Raji (cell line): ENCODE results near the gene KRTAP2-4.
"Not testable (repeated sequence)": the region's sequence is repeated elsewhere in the genome, so short reads cannot be mapped to it uniquely, and the experiment has no call there.

Experiments
- POLR2A ChIP-seq: IDR thresholded peaks from 2 replicates; pipeline ENCODE4 v1.6.1; 2011; ENCODE audit warnings: low read depth, low read length, control low read depth; ENCODE audit not compliant: insufficient read depth

The KRTAP2-4 gene, protein sequence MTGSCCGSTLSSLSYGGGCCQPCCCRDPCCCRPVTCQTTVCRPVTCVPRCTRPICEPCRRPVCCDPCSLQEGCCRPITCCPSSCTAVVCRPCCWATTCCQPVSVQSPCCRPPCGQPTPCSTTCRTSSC

DNA sequence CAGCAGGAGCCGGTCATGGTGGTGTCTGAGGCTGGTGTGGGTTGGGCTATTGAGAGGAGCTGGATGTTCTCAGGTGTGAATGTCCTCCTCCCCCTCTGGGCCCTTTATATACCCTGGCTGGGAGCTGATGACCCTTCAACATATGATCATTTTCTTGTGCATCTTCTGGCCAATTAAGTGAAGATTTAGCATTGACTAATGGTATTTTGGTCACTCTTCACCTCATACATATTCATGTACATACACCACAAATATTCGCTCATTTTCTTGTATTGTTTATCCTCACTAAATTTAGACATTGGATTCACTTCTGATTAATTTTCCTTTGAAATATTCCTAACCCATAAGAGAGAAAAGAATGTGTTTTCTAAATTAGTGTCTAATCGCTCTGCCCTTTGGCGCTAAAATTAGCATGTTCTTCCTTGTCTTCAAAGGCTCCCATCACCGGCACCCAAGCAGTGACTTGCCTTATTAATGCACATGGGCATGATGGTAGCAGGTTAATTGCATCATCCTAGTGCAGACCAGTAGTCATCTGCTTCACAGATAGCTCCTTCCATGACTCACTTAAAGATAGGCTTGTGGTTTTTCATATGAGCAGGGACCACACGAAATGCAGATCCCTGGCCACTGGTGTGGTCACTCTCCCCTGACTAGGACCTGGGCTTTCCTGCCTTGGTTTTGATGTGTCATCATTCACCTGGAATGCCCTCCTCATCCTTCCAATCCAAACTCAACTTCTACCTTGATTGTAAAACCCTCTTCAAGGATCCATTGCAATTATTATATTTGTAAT is at the start of gene KRTAP2-4:
TSS of gene KRTAP2-4 (minus strand) at position 51 of the 796 bp plus-strand sequence. CDS start at position 17, 34 bp downstream.
- no peak for TF ChIP-seq POLR2A

DNA sequence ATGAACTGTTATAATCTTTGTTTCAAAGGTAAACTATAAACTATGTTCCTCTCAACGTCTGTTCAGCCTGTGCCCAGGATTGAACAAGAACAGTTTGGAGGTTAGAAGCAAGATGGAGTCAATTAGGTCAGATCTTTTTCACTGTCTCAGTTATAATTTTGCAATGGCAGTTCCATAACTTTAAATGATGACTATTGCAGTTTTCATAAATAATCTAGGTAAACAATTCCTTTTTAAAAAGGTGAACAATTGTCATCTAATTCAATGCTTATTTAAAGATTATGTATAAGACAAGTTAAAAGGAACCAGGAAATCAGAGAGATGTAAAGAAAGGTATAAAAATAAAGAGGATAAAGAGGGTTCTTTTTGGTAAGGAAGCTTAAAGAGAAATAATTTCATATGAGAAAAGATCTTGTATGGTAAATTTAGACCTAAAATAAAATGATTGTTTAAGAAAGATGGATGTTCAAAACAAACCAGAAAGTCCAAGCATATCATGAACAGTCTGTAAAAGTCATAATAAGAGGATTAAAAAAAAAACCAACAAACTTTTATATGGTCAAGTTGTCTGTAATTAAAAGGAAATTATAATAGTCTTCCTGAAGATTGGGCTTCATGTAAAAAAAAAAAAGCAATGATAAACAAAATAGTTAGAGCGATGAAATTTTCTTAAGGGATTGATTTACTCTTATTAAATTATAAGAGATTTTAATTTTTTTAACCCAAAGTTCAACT is 45.6 kb upstream of the KRTAP2-4 start:
- TF ChIP-seq POLR2A: no peak

DNA sequence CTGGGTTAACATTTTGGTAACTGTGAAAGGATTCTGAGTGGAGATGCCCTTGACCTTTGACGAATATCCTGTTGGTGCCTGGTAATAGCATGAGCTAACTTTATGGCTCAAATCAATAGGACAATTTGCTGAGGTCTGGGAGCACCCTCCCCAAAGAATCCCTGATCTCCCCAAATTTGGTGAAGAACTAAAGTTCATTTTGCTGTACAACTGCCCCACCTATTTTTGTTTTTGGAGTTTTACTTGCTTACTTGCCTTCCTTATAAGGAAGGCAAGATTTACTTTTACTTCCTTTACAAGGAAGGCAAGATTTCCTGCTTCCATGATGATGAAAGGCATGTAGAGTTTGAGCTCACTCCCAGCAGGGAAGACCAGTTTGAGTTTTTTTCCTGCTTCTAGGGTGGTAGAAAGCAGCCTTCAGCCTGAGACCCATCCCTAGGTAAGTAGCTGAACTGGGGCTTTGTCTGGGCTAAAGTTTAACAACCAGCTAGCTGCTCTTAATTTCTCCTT is 42.3 kb upstream of the KRTAP2-4 start:
- no peak for TF ChIP-seq POLR2A

DNA sequence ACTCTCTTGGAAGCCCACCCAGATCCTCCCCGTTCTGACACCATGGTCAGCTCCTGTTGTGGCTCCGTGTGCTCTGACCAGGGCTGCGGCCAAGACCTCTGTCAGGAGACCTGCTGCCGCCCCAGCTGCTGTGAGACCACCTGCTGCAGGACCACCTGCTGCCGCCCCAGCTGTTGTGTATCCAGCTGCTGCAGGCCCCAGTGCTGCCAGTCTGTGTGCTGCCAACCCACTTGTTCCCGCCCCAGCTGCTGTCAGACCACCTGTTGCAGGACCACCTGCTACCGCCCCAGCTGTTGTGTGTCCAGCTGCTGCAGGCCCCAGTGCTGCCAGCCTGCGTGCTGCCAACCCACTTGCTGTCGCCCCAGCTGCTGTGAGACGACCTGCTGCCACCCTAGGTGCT is 39.7 kb upstream of the KRTAP2-4 start, which contains the start of gene KRTAP4-9:
TSS of gene KRTAP4-9 (plus strand) at position 43 of the 400 bp plus-strand sequence. CDS start at position 43, 0 bp downstream.
- TF ChIP-seq POLR2A: not testable (repeated sequence)

DNA sequence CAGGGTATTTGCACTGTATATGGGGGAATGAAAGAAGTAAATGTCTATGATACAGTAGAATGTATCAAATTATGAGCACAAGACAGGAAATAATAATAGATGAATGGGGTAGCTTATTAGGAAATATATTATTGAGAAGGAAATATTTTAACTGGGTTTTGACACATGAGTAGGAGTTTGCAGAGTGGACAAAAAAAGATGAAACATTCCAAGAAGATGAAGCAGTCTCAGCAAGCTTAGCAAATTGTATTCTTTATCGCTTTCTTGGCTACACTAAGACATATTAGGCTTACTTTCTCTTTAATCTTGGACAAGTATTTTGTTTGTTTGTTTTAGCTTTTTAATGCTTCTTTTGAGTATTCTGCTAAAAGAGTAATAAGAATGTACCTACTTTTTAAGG is 38.2 kb upstream of the KRTAP2-4 start:
- TF ChIP-seq POLR2A: no peak

DNA sequence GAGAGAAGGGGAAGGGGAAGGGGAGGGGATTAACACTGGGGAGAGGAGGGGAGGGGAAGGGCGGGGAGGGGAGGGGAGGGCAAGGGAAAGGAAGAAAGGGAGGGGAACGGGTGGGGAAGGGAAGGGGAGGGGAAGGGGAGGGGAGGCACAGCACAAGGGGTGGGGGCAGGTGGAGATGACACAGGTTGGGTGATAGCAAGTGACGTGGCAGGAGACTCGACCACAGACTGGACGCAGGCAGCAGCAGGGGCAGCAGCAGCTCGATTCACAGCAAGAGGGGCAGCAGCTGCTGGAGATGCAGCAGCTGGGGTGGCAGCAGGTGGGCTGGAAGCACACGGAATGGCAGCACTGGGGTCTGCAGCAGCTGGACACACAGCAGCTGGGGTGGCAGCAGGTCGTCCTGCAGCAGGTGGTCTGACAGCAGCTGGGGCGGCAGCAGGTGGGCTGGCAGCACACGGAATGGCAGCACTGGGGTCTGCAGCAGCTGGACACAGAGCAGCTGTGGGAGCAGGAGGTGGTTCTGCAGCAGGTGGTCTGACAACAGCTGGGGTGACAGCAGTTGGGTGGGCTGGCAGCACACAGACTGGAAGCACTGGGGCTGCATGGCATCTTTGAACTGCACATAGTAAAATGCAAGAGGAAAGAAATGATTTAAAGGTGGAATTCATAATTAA is 36.0 kb upstream of the KRTAP2-4 start, which contains the start of gene KRTAP4-16:
TSS of gene KRTAP4-16 (minus strand) at position 624 of the 674 bp plus-strand sequence. CDS start at position 624, 0 bp downstream.
- no peak for TF ChIP-seq POLR2A

DNA sequence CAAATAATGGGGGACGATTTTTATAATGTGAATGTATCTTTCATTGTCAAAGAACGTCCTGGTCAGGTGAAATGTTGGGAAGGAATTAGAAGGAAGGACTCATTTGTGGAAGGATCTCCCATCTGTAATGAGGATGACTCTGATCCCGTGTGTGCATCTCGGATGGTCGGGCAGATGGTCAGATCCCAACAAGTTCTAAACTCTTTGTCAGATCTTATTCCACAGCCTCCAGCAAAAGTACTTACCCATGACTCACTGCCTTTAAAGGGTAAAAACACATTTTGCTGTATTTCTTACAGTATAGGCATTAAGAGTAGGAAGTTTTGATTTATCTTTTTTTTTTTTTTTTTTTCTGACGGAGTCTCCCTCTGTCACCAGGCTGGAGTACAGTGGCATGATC is 32.8 kb upstream of the KRTAP2-4 start:
- no peak for TF ChIP-seq POLR2A

DNA sequence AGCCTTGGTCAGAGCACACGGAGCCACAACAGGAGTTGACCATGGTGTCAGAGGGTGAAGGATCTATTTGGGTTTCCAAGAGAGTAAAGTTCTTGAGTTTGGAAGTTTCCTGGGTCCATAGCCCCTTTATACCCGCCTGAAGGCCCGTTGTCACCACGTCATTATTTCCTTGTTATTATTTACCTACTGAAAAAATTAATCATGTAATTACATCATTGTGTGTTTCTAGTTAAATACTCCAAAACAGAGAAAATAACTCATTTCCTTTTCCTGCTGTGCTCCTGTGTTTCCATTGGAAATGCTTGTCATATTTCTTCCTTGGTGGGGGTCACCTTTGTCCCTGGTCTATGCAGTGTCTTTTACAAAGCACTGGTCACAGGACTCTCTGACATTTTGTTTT is 32.4 kb upstream of the KRTAP2-4 start, which contains the start of gene KRTAP4-8:
TSS of gene KRTAP4-8 (minus strand) at position 101 of the 400 bp plus-strand sequence. CDS start at position 43, 58 bp downstream.
- TF ChIP-seq POLR2A: no peak

DNA sequence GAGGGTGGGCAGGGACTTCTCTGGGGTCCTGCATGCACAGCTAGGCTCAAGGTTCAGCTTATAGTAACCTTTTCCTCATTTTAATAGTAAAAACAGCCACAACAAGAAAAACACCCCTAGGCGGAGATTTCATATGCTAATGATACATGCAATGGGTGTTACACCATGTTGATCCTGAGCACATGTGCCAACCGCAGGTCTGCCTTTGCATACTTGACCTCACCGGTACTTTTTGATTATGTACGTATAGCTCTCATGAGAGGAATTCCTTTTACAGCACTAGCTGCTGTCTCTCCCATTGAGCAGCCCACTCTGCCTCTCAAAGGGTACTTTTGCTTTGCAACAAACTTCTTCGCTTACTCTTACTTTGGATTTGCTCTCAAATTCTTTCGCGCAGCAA is 30.4 kb upstream of the KRTAP2-4 start:
- no peak for TF ChIP-seq POLR2A

DNA sequence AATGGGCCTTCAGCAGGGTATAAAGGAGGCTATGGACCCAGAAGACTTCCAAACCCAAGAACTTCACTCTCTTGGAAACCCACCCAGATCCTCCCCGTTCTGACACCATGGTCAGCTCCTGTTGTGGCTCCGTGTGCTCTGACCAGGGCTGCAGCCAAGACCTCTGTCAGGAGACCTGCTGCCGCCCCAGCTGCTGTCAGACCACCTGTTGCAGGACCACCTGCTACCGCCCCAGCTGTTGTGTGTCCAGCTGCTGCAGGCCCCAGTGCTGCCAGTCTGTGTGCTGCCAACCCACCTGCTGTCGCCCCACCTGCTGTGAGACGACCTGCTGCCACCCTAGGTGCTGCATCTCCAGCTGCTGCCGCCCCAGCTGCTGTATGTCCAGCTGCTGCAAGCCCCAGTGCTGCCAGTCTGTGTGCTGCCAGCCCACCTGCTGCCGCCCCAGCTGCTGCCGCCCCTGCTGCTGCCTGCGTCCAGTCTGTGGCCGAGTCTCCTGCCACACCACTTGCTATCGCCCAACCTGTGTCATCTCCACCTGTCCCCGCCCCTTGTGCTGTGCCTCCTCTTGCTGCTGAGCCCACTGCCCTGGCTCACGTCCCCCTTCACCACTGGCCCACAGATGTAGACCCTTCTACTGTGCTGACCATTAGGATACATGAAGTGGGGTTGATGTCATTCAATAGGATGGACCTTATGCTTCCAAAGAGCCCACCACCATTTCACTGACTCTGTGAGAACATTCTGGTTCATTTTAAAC is 18.6 kb upstream of the KRTAP2-4 start, which contains the start of gene KRTAP4-7:
TSS of gene KRTAP4-7 (plus strand) at position 51 of the 757 bp plus-strand sequence. CDS start at position 108, 57 bp downstream.
- not testable (repeated sequence) for TF ChIP-seq POLR2A

DNA sequence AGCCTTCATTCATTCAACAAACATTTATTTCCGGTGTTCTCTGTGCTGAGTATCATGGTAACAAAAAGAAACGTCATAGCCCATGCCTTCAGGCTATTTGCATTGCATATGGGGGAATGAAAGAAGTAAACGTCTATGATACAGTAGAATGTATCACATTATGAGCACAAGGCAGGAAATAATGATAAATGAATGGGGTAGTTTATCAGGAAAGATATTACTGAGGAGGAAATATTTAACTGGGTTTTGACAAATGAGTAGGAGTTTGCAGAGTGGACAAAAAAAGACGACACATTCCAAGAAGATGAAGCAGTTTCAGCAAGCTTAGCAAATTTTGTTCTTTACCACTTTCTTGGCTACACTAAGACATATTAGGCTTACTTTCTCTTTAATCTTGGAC is 16.9 kb upstream of the KRTAP2-4 start:
- no peak for TF ChIP-seq POLR2A

DNA sequence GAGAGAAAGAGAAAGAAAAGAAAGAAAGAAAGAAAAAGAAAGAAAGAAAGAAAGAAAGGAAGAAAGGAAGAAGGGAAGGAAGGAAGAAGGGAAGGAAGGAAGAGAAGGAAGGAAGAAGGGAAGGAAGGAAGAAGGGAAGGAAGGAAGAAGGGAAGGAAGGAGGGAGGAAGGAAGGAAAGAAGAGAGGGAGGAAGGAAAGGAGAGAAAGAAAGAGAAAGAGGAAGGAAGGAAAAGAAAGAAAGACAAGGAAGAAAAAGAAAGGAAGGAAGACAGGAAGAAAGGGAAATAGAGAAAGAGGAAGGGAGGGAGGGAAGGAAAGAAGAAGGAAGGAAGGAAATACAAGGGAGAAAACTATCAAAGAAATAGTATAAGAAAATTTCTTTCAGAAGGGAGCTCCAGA is 11.1 kb upstream of the KRTAP2-4 start:
- TF ChIP-seq POLR2A: no peak

DNA sequence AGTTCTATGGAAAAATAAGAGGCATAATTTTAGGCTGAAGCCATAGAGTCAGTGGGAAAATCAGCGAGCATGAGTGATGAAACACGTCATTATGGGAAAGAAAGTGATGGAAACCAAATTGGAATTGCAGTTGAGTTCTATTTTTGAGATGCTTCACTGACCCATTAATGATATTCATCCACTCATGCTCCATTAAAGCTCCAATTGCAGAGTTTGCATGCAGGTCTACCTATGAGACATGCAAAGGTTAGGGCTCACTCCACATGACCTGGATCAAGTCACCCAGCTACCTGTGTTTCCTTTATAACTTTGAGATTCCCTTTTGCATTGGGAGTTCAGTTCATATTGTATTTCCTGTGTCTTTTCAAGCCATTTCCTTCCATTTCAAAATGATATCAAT is 8.0 kb upstream of the KRTAP2-4 start:
- no peak for TF ChIP-seq POLR2A
